ENCODE measurements around the gene FLNB. TPM values are rescaled to one million over a fixed set of nuclear protein-coding genes. Genes with fewer than 3 reads are reported as not detected.

FLNB gene
- total RNA-seq, 2 experiments from 2014 or later = 26.3 to 28.4 TPM

DNA sequence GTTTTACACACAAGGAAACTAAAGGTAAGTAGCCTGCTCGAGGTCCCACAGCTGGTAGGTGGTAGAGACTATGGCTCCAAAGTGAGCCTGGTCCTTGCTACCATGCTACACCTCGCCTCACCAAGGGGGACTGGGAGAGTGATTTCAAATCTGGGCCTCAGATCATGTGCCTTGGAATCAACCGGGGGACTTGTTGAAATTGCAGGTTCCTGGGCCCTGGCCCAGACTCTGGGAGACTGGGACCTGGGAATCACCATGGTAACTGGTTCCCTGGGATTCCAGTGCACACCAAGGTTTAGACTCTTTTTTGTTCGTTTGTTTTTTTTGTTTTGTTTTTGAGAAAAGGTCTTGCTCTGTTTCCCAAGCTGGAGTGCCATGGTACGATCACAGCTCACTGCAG lies 181.5 kb downstream of the FLNB start:
- CTCF ChIA-PET = interaction anchor here (2.1 to 16.9 kb wide), 7 partner anchors 11 to 117 kb away, joined by 8 to 264 read pairs (median 35); partner anchors contain the start of genes HTD2 and RPP14
- Mint-ChIP-seq H3K27me3 (no peaks in the 10 kb centered on the region), H3K36me3 (ENCODE audit: low read depth) (no peaks in the 10 kb centered on the region), H3K4me1 (ENCODE audit: low read depth) (no peaks in the 10 kb centered on the region), H3K9me3 (no peaks in the 10 kb centered on the region), H3K4me3 (no peak overlapping the region), H3K27ac (no peak overlapping the region)
- DNase-seq (no peak), ATAC-seq (no peak)
- TF ChIP-seq, protein P1, sequence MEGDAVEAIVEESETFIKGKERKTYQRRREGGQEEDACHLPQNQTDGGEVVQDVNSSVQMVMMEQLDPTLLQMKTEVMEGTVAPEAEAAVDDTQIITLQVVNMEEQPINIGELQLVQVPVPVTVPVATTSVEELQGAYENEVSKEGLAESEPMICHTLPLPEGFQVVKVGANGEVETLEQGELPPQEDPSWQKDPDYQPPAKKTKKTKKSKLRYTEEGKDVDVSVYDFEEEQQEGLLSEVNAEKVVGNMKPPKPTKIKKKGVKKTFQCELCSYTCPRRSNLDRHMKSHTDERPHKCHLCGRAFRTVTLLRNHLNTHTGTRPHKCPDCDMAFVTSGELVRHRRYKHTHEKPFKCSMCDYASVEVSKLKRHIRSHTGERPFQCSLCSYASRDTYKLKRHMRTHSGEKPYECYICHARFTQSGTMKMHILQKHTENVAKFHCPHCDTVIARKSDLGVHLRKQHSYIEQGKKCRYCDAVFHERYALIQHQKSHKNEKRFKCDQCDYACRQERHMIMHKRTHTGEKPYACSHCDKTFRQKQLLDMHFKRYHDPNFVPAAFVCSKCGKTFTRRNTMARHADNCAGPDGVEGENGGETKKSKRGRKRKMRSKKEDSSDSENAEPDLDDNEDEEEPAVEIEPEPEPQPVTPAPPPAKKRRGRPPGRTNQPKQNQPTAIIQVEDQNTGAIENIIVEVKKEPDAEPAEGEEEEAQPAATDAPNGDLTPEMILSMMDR (IDR thresholded peaks at IDR 0.05) = no peak
- intact Hi-C loops (cut with micrococcal nuclease) = loop anchor here (2.0 to 10.0 kb wide), 3 partner anchors 27 to 225 kb away; no protein-coding TSS in a partner anchor
- POLR2A ChIA-PET = interaction anchor here (1.1 kb wide), 1 partner anchor 116 kb away, joined by 3 read pairs; the partner anchor contains the start of genes HTD2 and RPP14

DNA sequence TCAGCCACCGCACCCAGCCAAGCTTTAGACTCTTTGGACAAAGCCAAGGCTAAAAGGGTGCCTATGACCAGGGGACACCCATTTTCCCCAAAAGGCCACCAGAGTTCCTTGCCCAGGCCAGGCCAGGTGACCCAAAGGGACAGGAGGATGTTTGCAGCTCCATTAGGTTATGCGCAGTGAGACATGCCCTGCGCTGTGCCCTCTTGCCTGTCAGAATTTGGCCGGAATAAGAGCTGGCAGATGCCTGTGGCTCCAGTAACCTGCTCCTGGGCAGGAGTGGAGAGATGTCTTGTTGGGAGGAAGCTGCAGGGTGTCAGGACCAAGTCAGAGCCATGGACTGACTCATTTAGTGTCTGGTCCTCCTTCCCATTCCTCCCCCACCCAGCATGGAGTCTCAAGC lies 182.1 kb downstream of the FLNB start:
- Mint-ChIP-seq H3K4me1 (ENCODE audit: low read depth) (no peaks in the 10 kb centered on the region), H3K36me3 (ENCODE audit: low read depth) (no peaks in the 10 kb centered on the region), H3K27ac (no peak overlapping the region), H3K9me3 (no peaks in the 10 kb centered on the region), H3K4me3 (no peak overlapping the region), H3K27me3 (no peaks in the 10 kb centered on the region)
- CTCF ChIA-PET = interaction anchor here (3.3 to 16.9 kb wide), 4 partner anchors 11 to 117 kb away, joined by 30 to 264 read pairs (median 46); partner anchors contain the start of genes HTD2 and RPP14
- no peak for ATAC-seq
- TF ChIP-seq, protein P1 (IDR thresholded peaks at IDR 0.05) = no peak
- no peak for DNase-seq
- intact Hi-C loops (cut with micrococcal nuclease) = no loop called here
- POLR2A ChIA-PET = interaction anchor here (1.1 kb wide), 1 partner anchor 115 kb away, joined by 3 read pairs; the partner anchor contains the start of genes HTD2 and RPP14

DNA sequence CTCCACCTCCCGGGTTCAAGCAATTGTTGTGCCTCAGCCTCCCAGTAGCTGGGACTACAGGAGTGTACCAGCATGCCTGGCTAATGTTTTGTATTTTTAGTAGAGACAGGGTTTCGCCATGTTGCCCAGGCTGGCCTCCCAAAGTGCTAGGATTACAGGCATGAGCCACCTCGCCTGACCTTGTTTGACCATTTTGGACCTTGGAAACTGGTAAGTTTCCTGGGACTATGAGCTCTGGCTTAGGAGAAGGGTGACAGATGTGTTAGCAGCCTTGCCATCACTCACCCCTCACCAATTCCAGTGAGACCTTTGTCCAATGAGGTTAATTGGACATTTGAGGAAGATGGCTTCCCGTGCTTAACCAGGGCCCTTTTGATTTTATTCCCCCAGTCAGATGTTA lies 182.7 kb downstream of the FLNB start:
- Mint-ChIP-seq H3K4me3 (no peak overlapping the region), H3K27ac (no peak overlapping the region), H3K36me3 (ENCODE audit: low read depth) (no peaks in the 10 kb centered on the region), H3K27me3 (no peaks in the 10 kb centered on the region), H3K9me3 (no peaks in the 10 kb centered on the region), H3K4me1 (ENCODE audit: low read depth) (no peaks in the 10 kb centered on the region)
- intact Hi-C loops (cut with micrococcal nuclease) = no loop called here
- TF ChIP-seq, protein P1 (IDR thresholded peaks at IDR 0.05) = no peak
- ChIA-PET CTCF (interaction anchor here (0.6 to 16.9 kb wide), 5 partner anchors 10 to 116 kb away, joined by 3 to 264 read pairs (median 45); partner anchors contain the start of genes HTD2 and RPP14), POLR2A (interaction anchor here (1.1 kb wide), 1 partner anchor 115 kb away, joined by 3 read pairs; the partner anchor contains the start of genes HTD2 and RPP14)
- DNase-seq (no peak), ATAC-seq (no peak)

DNA sequence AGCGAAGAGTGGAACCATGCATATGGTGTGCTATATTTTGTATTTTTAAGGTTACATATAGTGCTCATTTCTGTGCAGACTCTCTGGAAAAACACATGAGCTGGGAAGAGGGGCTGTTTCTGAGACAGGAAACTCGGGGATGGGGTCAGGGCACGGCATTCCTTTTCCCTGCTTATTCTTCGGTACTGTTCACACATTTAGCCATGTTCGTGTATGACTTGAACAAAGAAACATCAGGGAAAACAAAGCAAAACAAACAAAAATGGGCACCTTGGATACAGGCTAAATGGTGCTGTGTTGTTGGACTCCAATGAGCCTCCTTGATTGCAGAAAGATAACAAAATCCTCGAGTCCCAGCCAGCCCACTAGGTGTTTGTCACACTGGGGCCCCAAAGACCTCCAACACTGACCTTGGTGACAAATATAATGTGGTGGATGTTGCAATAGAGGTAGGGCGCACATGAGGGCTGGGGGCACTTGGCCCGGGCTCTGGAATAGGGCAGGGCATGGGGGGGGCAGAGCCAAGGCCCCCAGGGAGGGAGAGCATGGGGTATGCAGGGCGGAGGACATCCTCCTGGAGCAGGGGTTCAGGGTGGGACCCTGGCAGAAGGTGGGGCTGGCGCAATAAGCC lies 183.3 kb downstream of the FLNB start:
- TF ChIP-seq, protein P1 (IDR thresholded peaks at IDR 0.05) = no peak
- Mint-ChIP-seq H3K4me3 (no peak overlapping the region), H3K9me3 (no peaks in the 10 kb centered on the region), H3K36me3 (ENCODE audit: low read depth) (no peaks in the 10 kb centered on the region), H3K4me1 (ENCODE audit: low read depth) (peaks cover under 1% of the 10 kb centered on the region), H3K27me3 (no peaks in the 10 kb centered on the region), H3K27ac (no peak overlapping the region)
- POLR2A ChIA-PET = no interaction called here
- intact Hi-C loops (cut with micrococcal nuclease) = no loop called here
- ATAC-seq (no peak), DNase-seq (no peak)
- CTCF ChIA-PET = interaction anchor here (0.6 to 16.9 kb wide), 3 partner anchors 24 to 116 kb away, joined by 3 to 264 read pairs (median 47); partner anchors contain the start of genes HTD2 and RPP14

DNA sequence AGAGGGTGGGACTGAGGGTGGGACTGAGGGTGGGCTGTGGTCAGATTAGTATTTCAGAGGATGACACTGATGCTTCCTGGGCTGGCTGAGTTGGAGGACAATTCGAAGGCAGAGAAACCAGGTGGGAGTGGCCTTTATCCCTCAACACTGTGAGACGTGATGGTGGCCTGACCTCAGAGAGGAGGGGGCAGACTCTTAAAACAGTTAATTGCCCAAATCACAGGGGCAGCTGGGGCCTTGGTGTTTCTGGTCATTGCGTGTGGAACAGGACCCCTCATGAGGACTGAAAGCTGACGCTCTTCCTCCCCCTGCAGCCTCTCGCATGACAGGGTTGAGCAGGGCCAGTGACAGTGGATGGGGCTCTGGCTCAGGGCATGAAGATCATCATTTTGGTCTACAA lies 183.8 kb downstream of the FLNB start:
- H3K9me3 Mint-ChIP-seq = no peaks in the 10 kb centered on the region
- no peak for DNase-seq
- intact Hi-C loops (cut with micrococcal nuclease) = no loop called here
- H3K36me3 Mint-ChIP-seq (ENCODE audit: low read depth) = no peaks in the 10 kb centered on the region
- H3K27ac Mint-ChIP-seq = no peak overlapping the region
- TF ChIP-seq, protein P1 (IDR thresholded peaks at IDR 0.05) = no peak
- H3K27me3 Mint-ChIP-seq = no peaks in the 10 kb centered on the region
- H3K4me1 Mint-ChIP-seq (ENCODE audit: low read depth) = peaks cover 3% of the 10 kb centered on the region
- no peak overlapping the region for H3K4me3 Mint-ChIP-seq
- CTCF ChIA-PET = interaction anchor here (1.6 to 16.9 kb wide), 2 partner anchors 24 to 25 kb away, joined by 6 to 264 read pairs; no protein-coding TSS in a partner anchor
- ATAC-seq = no peak
- POLR2A ChIA-PET = no interaction called here
